Stimulated activated memory B cell treated with anti-CD40 and anti-IgM and Interleukin-4, amounts not matched to agents 10 μg/mL and 1 μg/mL and 100 μg/mL, for 72 hours (primary cell): Measurements from ENCODE around the gene PLEKHA3.

Experiments used
- ATAC-seq: fragments of 150-1000 bp; cut with Tn5 transposase; 2 replicates; pipeline ENCODE4 v1.10.0; 2021
- H3K27ac Mint-ChIP-seq: one replicate; pipeline ENCODE4 v1.8.0; 2022; ENCODE audit warnings: mild to moderate bottlenecking, mixed read lengths
- H3K27me3 Mint-ChIP-seq: one replicate; pipeline ENCODE4 v1.8.0; 2022; ENCODE audit warnings: mixed read lengths
- H3K36me3 Mint-ChIP-seq: one replicate; pipeline ENCODE4 v1.8.0; 2022; ENCODE audit warnings: mixed read lengths
- H3K4me1 Mint-ChIP-seq: one replicate; pipeline ENCODE4 v1.8.0; 2022; ENCODE audit warnings: mixed read lengths
- H3K4me3 Mint-ChIP-seq: one replicate; pipeline ENCODE4 v1.8.0; 2022; ENCODE audit warnings: mild to moderate bottlenecking, moderate library complexity, mixed read lengths
- H3K9me3 Mint-ChIP-seq: one replicate; pipeline ENCODE4 v1.8.0; 2022; ENCODE audit warnings: mixed read lengths

The PLEKHA3 gene

DNA sequence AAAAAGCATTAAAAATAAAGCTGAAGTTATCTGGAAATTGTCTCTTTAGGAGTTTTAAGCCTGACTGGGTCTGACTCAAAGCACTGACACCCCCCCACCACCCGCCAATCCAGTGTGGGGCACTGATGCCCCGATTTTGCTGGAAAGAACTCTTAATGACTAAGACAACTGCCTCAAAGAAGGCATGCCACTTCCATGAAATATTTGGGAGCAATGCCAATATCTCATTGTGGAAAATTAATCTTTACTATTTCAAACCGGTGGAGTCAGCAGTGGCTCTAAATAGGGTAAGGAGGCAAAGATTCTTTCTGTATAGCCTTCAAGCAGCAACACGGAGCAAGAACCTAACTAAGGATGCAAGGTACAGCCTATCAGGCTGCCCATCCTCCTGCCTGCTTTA lies 6.3 kb upstream of the PLEKHA3 start:
- no peaks in the 10 kb centered on the region for H3K27me3 Mint-ChIP-seq
- H3K4me3 Mint-ChIP-seq: no peak overlapping the region
- no peak for ATAC-seq
- H3K36me3 Mint-ChIP-seq: no peaks in the 10 kb centered on the region
- peaks cover 8% of the 10 kb centered on the region for H3K4me1 Mint-ChIP-seq
- H3K9me3 Mint-ChIP-seq: no peaks in the 10 kb centered on the region
- no peak overlapping the region for H3K27ac Mint-ChIP-seq

DNA sequence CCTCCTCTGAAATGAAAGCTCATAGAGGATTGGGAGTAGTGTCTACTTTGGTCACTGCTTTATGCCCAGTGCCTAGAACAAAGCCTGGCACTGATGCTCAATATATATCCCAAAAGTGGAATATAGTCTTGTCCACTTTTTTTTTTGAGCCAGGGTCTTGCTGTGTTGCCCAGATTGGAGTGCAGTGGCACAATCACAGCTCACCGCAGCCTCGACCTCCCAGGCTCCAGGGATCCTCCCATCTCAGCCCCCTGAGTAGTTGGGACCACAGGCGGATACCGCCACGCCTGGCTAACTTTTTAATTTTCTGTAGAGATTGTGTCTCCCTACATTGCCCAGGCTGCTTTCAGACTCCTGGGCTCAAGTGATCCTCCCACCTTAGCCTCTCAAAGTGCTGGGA lies 5.7 kb upstream of the PLEKHA3 start:
- Mint-ChIP-seq H3K27ac (no peak overlapping the region), H3K4me1 (peaks cover 13% of the 10 kb centered on the region), H3K4me3 (no peak overlapping the region), H3K9me3 (no peaks in the 10 kb centered on the region), H3K36me3 (no peaks in the 10 kb centered on the region), H3K27me3 (no peaks in the 10 kb centered on the region)
- ATAC-seq: no peak

DNA sequence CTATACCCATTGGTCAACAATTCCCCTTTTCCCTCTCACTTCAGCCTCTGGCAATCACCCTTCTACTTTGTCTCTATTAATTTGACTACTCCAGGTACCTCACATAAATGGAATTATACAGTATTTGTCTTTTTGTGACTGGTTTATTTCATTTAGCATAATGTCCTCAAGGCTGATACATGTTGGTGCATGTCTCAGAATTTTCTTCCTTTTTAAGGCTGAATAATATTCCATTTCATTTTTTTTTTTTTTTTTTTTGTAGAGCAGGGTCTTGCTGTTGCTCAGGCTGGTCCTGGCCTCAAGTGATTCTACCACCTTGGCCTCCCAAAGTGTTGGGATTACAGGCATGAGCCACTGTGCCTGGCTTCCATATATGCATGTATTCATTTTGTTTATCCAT lies 3.8 kb upstream of the PLEKHA3 start:
- Mint-ChIP-seq H3K4me3 (no peak overlapping the region), H3K27ac (no peak overlapping the region), H3K27me3 (no peaks in the 10 kb centered on the region), H3K36me3 (no peaks in the 10 kb centered on the region), H3K9me3 (no peaks in the 10 kb centered on the region), H3K4me1 (peaks cover 19% of the 10 kb centered on the region)
- ATAC-seq: no peak

DNA sequence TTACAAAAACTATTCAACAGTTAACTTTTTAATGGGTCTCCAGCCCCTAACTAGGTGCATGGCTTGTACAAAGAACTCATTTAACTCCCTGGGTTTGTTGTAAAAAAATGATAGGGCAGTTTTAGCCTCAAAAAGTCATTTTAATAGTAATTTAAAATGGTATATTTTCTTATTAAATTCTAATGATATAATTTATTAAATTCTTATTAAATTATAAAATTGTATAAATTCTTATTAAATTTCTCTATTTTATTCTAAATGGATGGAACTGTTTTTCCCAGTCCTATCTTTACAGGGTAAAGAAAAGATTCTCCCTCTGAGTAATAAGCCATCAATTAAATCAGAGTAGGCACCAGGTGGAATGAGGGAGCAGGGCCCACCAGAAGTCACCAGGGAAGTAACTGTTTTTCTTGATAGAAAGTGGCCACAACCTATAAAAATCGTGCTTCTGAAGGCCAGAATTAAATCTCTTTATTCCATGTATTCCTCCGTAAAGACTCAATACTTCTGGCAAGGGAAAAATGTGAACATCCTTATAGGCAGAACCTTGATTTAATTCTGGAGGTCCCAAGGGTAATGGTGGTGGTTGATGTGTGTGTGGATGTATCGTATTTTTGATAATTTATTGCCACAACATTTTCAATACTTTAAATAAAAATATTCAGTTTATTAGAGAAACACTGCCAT lies 2.7 kb upstream of the PLEKHA3 start:
- ATAC-seq: no peak
- Mint-ChIP-seq H3K27ac (peak overlapping the region; percentile 97), H3K4me1 (peaks cover 30% of the 10 kb centered on the region), H3K9me3 (no peaks in the 10 kb centered on the region), H3K36me3 (no peaks in the 10 kb centered on the region), H3K4me3 (peak overlapping the region; percentile 47), H3K27me3 (no peaks in the 10 kb centered on the region)

DNA sequence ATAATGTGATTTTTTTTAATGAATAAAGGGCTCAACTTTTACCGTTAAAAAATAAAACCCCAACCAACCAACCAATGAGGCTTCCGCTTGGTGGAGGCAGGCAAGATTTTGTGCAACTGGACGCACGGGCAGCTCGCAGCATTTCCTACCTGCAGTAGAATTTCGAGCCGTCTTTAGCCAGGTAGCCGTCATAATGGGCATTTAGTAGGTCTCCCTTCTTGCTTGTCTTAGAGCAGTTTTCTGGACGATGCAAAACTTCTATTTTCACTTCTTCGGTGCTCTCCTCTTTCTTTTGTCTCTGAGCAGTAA lies 2.2 kb upstream of the PLEKHA3 start:
- no peaks in the 10 kb centered on the region for H3K27me3 Mint-ChIP-seq
- no peaks in the 10 kb centered on the region for H3K36me3 Mint-ChIP-seq
- peak overlapping the region; percentile 97 for H3K4me3 Mint-ChIP-seq
- peaks cover 34% of the 10 kb centered on the region for H3K4me1 Mint-ChIP-seq
- ATAC-seq: no peak
- no peaks in the 10 kb centered on the region for H3K9me3 Mint-ChIP-seq
- peak overlapping the region; percentile 97 for H3K27ac Mint-ChIP-seq

DNA sequence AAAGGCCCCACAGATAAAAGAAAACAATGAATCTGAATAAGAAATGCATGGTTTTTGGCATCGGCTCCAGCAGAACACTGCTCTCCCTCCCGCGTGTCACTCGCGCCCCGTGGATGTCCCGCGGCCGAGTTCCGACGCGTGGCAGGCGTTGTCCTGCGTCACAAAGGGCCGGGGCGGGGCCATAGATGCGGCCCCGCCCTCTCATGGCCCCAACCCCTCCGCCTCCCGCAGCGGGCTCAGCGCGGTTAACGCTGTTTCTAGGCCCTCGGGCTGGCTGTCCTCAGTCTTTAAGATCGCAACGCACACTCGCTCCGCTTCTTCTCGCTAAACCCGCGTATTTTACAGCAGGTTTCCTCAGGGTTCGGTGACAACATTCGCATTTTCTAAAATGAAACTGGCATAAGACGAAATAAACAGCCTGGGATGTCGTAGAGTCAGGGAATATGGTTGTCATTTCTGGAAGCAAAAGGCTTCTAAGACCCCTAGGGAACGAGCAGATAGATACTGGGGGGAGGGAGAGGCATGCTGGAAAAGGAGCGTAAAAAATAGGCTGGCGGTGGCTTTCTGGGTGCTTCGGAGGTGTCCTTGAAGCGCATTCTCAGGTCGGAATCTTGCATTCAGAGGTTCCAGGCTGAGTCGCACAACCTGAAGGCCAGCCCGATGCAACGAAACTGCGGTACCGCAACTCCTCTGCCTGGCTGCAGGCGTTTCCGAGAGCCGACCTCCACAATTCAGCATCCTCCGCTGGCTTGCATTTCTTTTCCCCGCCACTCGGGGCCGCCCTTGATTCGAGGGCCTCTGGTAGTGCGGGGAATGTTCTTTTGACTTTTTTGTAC lies 1.6 kb upstream of the PLEKHA3 start, which contains the start of gene FKBP7:
Gene FKBP7, minus strand, starts transcription at position 162 of the 836 bp plus-strand sequence. Its CDS starts 101 bp downstream, at position 61.
- peaks cover 34% of the 10 kb centered on the region for H3K4me1 Mint-ChIP-seq
- H3K27me3 Mint-ChIP-seq: no peaks in the 10 kb centered on the region
- no peaks in the 10 kb centered on the region for H3K36me3 Mint-ChIP-seq
- peak; percentile 87 for ATAC-seq
- H3K4me3 Mint-ChIP-seq: peak within 1 kb of the TSS; percentile 97
- H3K27ac Mint-ChIP-seq: peak within 1 kb of the TSS; percentile 97
- H3K9me3 Mint-ChIP-seq: no peaks in the 10 kb centered on the region

DNA sequence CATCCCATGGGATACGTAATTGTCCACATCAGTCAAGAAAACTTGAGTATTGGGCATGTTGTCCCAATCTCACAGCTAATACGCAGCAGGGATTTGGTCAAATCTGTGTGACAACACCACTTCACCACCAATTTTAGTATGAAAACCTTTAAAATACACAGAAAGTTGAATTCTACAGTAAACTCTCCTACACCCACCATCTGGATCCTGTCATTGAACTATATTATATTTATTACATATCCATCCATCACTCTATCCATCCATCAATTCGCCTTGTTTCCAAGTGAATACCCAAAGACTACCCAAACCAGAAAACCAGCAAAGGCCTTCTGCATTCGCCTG lies 1.0 kb upstream of the PLEKHA3 start:
- peaks cover 34% of the 10 kb centered on the region for H3K4me1 Mint-ChIP-seq
- H3K9me3 Mint-ChIP-seq: no peaks in the 10 kb centered on the region
- no peaks in the 10 kb centered on the region for H3K36me3 Mint-ChIP-seq

DNA sequence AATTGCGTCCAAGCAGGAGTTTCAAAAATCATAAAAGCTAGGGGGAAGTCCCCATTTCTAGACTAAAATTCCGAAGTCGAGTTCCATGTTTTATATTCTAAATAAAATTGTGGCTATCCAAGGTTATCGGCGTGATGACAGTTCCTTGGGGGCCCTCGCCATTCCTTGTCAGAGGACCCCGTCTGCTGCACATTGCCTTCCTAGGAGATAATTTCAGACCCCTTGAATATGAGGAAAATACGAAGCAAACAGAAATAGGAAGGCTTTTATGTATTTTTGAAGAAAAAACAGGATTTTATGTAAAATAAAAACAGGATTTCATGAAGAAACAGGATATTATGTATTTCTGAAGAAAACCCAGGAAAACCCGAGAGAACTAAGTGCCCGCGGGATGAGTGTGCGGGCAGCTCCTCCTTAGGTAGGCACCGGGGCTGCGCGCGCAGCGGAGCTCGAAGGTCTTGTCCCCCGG lies 465 bp upstream of the PLEKHA3 start:
- ATAC-seq: no peak
- Mint-ChIP-seq H3K4me1 (peaks cover 38% of the 10 kb centered on the region), H3K36me3 (no peaks in the 10 kb centered on the region), H3K4me3 (peak overlapping the region; percentile 97), H3K27ac (peak overlapping the region; percentile 97), H3K27me3 (no peaks in the 10 kb centered on the region), H3K9me3 (no peaks in the 10 kb centered on the region)

More for the DNA sequence above, 1.0 kb upstream of the PLEKHA3 start:
- Mint-ChIP-seq H3K27ac (peak overlapping the region; percentile 97), H3K4me3 (peak overlapping the region; percentile 97), H3K27me3 (no peaks in the 10 kb centered on the region)
- ATAC-seq: no peak

DNA sequence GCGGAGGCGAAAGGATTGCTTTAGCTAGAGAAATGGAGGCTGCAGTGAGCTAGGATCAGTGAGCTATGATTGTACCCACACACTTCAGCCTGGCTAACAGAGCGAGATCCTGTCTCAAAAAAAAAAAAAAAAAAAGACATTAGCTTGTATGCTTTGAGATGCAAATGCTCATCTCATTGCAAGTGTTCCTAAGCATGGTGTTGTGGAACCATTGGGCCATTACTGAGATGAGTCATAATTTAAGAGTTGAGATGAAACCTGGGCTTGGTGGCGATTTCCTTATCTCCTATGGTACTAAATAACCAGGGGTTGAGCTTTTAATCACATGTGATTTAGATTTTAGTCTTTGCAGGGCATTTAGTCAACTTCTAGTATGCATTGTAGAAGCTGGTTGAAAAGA lies 2.2 kb downstream of the PLEKHA3 start:
- Mint-ChIP-seq H3K36me3 (peaks cover 22% of the 10 kb centered on the region), H3K4me3 (peak overlapping the region; percentile 97), H3K27me3 (no peaks in the 10 kb centered on the region), H3K9me3 (no peaks in the 10 kb centered on the region), H3K27ac (peak overlapping the region; percentile 40), H3K4me1 (peaks cover 46% of the 10 kb centered on the region)
- ATAC-seq: no peak

DNA sequence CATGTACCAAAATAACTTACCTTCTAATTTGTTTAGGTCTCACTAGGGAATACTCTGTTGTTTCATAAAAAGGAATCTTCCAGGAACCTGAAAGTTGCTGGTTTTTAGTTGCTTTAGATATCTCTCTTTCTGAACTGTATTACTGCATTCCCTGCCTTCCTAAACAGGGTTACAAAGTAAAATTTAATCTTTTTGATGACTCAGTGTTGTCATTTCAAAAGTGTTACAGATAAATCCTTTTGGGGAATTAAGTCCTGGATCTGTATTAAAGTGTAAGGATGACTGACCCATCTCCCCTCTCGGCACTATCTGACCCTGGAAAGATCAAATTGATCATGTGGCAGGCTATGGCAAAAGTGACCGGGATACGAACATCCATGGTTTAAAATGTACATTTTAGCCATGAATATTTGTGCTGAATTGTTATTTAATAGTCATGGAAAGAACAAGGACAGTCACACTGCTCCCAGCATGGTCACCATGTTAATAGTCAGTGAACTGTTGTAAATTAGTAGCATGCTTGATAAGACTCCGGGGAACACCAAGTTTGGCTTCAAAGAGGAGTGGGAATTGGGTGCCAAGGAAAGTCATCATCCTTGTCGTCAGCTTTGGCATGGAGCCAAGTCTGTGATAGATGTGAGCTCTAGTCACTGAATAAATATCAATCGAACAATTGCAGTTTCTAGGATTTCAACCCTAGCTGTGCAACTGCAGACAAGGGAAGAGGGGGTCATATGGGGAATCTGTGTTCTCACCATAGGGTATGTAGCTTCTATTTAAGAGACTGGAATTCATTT lies 4.2 kb downstream of the PLEKHA3 start:
- Mint-ChIP-seq H3K27me3 (no peaks in the 10 kb centered on the region), H3K4me3 (no peak overlapping the region), H3K9me3 (no peaks in the 10 kb centered on the region), H3K27ac (no peak overlapping the region), H3K36me3 (peaks cover 40% of the 10 kb centered on the region), H3K4me1 (peaks cover 47% of the 10 kb centered on the region)
- no peak for ATAC-seq

DNA sequence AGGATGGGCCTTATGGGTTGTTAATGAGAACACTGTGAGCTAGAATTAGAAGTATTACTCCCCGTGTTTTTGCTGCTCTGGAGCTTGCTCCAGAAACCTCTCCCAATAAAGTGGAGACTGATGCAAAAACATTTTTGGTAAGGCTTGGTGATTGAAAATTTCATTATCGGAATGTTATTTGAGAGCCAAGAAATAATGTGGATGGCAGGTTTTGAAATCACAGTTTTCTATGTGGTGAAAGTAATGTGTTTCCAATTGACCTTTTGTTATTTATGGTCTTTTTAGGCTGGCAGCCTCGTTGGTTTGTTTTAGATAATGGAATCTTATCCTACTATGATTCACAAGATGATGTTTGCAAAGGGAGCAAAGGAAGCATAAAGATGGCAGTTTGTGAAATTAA lies 5.1 kb downstream of the PLEKHA3 start:
- no peaks in the 10 kb centered on the region for H3K9me3 Mint-ChIP-seq
- H3K4me3 Mint-ChIP-seq: no peak overlapping the region
- H3K36me3 Mint-ChIP-seq: peaks cover 49% of the 10 kb centered on the region
- H3K27me3 Mint-ChIP-seq: no peaks in the 10 kb centered on the region
- H3K27ac Mint-ChIP-seq: no peak overlapping the region
- H3K4me1 Mint-ChIP-seq: peaks cover 50% of the 10 kb centered on the region
- ATAC-seq: no peak

DNA sequence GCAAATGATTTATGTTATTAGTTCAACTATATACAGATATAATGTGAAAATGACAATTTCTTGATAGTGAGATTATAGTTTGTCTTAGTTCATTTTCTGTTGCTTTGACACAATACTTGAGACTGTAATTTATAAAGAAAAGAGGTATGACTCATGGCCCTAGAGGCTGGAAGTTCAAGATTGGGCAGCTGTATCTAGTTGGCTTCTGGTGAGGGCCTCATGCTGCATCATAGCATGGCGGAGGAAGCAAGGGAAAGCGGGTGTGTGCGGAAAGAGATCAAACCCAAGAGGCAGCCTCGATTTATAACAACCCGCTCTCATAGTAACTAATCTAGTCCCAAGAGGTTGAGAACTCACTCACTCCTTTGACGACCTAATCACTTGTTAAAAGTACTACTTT lies 11.4 kb downstream of the PLEKHA3 start:
- Mint-ChIP-seq H3K27ac (no peak overlapping the region), H3K4me1 (peaks cover 25% of the 10 kb centered on the region), H3K4me3 (no peak overlapping the region)

DNA sequence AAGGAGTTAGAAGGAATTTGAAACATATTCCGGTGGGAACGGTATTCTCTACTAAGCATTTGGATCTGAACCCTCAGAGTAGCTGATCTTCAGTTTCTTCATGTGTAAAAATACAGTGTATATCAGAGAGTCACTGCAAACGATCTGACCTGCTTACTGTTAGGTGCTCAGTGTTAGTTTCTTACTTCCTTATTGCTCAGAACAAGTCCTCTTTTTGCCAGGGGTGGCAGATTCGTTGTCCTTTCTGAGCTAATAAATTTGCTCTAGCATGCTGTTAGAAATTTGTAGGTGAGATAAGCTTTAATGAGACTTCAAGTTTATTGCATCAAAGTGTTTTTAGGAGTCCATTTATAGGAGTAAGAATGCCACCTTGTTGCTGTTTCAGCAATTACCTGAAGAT lies 15.8 kb downstream of the PLEKHA3 start:
- H3K36me3 Mint-ChIP-seq: peaks cover 50% of the 10 kb centered on the region
- H3K4me1 Mint-ChIP-seq: no peaks in the 10 kb centered on the region
- H3K27me3 Mint-ChIP-seq: no peaks in the 10 kb centered on the region
- no peak overlapping the region for H3K27ac Mint-ChIP-seq
- H3K4me3 Mint-ChIP-seq: no peak overlapping the region
- H3K9me3 Mint-ChIP-seq: no peaks in the 10 kb centered on the region
- no peak for ATAC-seq

More for the DNA sequence above, 11.4 kb downstream of the PLEKHA3 start:
- peaks cover 76% of the 10 kb centered on the region for H3K36me3 Mint-ChIP-seq
- H3K9me3 Mint-ChIP-seq: no peaks in the 10 kb centered on the region
- no peaks in the 10 kb centered on the region for H3K27me3 Mint-ChIP-seq
- ATAC-seq: no peak

DNA sequence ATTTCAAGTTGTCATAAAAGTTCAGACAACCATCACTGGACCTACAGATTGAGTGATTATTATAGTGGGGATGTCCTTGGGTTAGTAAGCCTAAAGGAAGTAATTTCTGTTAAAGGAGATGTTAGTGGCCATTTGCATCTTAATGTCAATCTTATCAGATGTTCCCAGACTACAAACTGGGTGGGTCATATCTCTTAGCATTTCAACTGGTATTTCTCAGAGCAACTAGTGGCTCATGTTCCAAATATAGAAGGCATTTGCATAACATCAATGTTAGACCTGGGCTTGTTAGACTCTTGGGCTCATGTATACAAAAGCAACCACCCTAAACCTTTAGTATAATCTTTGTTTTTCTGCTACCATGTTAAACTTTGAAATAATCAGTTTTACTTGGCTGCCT lies 17.9 kb downstream of the PLEKHA3 start:
- H3K36me3 Mint-ChIP-seq: peaks cover 47% of the 10 kb centered on the region
- no peaks in the 10 kb centered on the region for H3K27me3 Mint-ChIP-seq
- H3K27ac Mint-ChIP-seq: no peak overlapping the region
- ATAC-seq: no peak
- H3K9me3 Mint-ChIP-seq: no peaks in the 10 kb centered on the region
- H3K4me3 Mint-ChIP-seq: no peak overlapping the region
- H3K4me1 Mint-ChIP-seq: no peaks in the 10 kb centered on the region

DNA sequence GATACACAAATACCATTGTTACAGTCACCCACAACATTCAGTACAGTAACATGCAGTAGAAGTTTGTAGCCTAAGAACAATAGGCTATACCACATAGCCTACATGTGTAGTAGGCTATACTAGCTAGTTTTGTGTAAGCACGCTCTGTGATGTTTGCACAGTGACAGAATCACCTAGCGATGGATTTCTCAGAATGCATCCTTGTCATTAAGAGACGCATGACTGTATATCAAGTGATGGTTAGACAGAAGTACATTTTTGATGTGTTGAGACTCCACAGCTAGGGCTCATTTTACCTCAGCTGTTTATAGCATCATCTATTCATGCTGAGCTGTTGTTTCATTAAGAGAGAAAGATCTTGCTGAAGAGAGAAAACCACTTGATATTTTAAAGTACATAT lies 19.4 kb downstream of the PLEKHA3 start:
- ATAC-seq: no peak
- Mint-ChIP-seq H3K9me3 (no peaks in the 10 kb centered on the region), H3K4me3 (no peak overlapping the region), H3K27me3 (no peaks in the 10 kb centered on the region), H3K4me1 (no peaks in the 10 kb centered on the region), H3K36me3 (peaks cover 37% of the 10 kb centered on the region), H3K27ac (no peak overlapping the region)
